Measurements from ENCODE around the gene USP7.

USP7 gene

DNA sequence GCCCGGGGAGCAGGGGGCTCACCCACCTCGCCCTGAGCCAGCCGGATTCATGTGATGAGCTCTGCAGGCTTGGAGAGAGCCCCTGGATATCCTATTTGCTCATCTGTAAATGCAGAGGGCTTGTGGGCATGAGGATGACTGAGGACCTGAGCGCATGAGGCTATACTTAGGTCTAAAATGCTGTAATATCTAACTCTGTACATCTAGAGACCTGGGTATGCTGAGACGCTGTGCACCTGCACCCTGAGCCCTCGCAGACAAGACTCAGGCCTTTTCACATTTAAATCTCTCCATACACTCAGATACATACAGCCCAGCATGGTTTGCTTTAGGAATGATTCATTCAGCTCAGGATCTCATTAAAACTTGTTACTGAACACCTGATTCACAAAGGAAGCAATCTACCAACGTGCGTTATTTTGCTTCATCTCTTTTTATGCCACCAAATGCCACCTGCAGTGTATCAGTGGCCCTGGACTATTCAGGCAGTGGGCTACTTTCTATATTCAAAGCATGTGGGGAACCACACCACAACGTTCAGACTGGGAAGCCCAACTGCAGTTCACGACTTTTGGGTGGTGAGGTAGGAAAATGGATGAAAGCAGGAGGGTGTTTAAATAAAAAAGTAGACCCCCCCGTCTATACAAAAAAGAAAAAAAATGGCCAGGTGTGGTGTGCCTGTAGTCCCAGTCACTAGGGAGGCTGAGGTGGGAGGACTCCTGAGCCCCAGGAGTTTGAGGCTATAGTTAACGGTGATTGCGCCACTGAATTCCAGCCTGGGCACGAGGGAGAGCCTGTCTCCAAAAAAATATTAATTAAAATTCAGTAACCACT, 12.0 kb downstream of the USP7 start:
- DNase-seq (ENCODE audit: low spot score), result no peak

DNA sequence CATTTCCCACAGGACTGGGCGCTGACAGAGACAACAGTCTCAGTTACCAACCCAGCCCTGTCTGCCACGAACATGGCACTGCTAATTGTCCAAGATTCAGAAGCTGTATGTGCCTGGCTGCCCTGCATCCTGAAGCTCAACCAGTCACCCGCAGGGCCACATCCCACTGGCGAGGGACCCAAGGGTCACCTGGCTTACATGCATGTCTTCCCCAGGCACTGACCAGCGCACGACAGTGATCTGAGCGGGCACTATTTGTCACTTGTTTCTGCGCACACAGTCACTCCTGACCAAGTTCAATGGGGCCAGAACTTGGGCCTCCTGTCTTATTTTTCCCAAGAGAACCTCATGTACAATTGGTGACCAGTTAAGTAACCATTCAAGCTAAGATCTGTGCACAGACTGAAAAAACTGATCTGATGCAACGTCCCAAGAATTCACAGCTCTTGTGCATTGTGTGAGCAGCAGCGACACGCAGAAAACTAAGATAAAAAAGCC, 13.1 kb downstream of the USP7 start:
- no peak for DNase-seq (ENCODE audit: low spot score)

DNA sequence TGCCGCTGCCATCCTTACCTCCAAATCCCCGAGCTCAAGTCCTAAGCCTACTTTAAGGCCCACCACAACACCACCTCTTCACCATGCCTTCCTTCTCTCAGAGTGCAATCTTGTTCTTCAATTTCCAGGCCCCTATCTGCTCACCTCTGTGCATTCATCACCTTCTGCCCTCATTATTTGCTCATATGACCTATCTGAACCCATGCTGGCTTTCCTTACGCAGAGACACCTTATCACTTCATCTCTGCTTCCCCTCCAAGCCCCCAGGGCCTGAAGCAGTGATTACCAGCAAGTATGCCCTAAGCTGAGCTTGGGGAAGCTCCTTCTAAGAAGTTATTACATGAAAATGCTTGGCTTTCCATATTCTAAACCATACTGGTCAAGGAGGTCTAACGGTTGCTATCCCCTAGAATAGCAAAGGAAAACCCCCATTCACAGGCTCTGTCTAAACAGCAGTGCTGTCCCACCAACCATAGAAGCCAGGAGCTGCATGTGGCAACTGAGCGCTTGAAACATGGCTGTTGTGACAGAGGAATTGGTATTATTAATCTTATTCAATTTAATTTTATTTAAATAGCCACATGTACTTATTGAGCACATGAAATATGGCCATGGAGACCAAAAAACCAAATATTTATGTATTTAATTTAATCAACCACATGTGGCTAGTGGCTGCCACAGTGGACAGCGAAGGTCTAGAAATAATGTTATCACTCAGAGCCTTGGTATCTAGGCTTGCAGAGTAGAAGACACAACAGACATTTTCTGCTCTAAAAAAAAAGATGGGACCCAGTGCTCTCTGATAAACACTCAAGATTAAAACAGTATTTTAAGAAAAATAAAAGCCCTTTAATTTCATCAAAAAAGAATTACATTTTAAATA, 13.9 kb downstream of the USP7 start:
- DNase-seq (ENCODE audit: low spot score), result no peak

DNA sequence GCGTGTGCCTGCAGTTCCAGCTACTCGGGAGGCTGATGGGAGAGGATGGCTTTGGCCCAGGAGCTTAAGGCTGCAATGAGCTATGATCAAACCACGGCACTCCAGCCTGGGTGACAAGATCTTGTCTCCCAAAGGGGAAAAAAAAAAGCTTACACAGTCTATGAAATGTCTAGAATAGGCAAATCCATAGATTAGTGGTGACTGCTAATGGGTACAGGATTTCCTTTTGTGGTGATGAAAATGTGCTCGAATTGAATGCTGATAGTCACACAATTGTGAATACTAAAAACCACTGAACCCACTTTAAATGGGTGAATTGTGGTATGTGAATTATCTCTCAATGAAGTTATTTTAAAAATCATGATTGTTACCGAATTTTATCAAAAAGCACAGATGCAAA, 14.9 kb downstream of the USP7 start:
- no peak for DNase-seq (ENCODE audit: low spot score)

DNA sequence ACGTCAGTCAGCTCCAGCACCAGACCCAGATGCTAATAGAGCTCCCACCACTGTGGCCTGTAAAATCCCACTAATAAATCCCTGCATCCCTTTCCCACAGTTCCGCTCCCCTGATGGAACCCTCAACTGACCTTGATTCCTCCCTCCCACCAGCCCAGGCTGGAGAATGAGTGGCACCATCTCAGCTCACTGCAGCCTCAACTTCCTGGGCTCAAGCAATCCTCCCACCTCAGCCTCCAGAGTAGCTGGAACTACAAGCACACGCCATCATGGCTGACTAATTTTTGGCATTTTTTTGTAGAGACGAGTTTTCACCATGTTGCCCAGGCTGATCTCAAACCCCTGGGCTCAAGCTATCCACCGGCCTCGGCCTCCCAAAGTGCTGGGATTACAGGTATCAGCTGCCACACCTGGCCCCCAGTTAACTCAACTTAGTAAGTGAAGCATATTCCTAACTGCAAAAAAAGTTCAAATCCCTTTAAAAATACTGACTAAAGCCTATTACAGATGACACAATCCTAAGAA, 15.6 kb downstream of the USP7 start:
- no peak for DNase-seq (ENCODE audit: low spot score)

DNA sequence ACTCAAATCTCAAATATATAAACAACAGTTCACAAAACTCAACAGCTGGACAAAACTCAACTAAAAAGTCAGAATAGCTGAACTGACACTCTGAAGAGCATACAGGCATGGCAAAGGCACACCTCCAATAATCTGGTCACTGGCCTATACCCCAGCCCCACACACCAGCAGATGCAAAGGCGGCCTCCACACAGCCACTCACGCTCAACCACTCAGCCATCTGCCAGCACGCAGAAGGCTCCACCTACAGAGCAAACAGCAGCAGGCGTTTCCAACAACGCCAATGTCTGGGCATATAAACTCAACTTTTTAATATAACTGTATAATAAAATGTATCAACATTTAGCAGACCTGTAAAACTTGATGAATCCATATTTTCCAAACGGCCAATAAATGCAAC, 17.2 kb downstream of the USP7 start:
- no peak for DNase-seq (ENCODE audit: low spot score)

DNA sequence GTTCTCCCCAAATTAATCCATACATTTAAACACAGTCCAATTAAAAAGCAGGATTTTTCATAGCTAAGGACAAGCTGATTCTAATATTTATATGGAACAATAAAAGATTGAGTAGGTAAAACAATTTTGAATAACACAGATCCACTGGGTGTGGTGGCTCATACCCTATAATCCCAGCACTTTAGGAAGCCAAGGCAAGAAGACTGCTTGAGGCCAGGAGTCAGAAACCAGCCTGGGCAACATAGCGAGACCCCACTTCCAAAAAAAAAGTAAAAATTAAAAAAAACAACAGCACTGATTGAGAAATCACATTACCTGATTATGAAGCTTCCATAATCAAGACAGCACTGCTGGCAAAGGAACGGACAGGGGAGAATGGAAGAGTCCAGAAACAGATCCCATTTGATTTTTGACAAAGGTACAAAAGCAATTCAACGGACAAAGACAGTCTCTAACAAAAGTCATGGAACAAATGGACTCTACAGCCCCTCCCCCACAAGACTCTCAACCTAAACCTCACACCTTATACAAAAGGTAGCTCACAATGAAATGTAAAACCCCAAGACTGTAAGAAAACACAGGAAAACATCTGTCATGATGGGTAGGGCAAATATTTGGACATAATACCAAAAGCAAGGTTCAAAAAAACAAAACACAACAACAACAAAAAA, 17.9 kb downstream of the USP7 start:
- DNase-seq (ENCODE audit: low spot score), result no peak

DNA sequence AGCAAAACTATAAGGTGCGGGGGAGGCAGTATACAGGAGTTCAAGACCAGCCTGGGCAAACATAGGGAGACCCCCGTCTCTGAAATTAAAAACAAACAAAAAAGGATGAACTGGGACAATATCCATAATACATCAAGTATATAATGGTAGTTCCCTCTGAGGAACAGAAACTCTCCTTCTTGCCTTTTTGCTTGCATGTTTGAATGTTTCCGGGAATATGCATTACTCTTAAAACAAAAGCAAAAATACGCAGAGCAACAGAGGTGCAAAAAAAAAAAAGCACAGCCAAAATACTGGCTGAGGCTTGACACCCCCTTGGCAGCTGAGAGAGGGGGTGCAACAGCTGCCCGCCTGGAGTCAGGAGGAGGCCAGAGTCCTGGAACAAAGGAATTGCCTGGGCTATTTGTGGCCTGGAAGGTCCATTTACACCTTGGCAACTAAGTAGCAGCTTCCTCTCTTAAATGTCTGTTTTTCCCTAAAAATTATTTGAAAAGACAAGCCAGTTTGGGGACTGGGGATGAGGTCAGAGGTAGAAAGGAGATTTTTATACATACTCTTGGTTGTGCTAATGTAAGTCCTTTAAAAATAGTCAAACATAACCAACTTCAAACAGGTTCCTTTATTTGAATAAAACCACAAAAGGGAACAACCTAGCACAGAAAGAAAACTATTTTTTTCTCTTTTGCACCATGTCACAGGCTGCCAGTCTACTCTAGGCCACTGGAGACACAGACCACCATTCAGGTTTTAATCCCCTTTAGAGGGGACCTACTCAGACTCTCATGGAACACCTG, 19.5 kb downstream of the USP7 start:
- DNase-seq (ENCODE audit: low spot score), result no peak

DNA sequence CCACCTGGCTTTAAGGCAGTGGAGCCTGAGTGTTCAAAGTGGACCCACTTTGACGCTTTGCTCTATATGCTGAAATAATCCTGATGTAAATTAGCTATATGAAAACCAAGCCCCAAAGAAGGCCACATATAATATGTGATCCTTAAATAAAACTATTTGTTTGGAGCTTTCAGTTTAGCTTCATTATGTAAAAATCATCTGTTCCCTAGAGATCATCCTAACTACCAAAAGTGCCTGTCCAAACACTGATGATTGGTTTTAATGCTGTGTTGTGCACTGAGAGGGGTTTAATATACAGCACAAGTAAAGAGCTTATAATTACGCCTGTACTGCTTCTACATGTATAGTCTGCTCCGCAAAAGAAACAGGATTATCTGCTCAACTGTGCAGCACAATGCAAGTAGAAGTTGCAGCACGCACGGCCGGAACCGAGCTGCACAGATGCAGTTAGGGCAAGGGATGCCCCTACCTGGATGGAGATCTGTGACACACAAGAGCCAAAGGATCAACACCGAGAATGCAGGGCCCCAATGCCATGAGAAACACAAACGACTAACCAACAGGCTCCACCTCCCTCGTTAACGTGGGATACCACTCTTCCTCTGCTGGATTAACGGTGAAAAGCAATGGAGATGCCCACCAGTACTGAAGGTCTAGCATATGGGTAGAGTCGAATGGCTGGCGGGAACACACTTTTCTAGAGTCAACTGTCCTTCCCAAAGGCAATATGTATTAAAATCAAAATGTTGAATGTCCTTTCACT, 20.5 kb downstream of the USP7 start:
- DNase-seq (ENCODE audit: low spot score), result no peak

DNA sequence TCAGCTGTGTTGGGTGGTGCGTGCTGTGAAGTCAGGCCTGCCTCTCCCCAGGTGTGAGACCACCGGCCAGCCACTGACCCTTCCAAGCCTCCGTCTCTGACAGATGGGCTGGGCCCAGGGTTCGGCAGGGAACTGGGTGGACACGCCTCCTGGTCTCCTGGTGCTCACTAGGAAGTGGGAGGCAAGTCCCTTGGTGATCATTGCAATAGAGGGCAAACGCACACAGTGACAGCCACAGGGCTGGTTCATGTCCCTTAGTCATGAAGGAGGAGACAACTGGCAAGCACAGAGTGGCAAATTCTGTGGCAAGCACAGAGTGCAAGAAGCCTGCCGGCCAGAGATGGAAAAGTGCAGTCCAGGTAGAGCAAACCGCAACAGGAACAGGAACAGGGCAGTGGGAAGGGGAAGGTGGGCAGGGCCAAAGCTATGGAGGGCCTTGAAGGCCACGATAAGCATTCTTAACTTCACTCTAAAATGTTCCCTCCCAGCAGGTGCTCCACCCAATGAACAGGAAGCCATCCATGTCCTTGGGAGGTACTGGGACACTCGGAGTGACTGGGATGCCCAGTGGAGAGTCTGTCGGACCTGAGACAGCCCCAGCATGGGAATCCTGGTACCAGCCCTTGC, 21.9 kb downstream of the USP7 start:
- DNase-seq (ENCODE audit: low spot score), result no peak

DNA sequence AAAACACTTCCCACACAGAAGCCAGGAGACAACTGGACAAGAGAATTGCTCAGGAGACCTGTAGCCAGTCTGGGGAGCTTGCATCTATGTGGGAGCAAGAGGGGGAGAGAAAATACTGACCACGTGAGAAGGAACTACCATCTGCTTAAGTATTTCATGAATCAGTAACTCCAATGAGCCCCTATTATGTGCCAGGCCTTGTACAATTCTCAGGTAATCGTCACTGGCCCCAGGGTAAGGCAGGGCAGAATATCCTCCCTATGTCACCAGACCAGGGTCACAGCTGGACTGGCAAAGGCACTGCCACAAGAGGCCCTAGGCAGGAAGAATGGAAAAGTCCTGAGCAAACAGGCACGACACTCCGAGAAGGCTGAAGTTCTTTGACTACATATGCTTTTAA, 25.9 kb downstream of the USP7 start:
- no peak for DNase-seq (ENCODE audit: low spot score)

DNA sequence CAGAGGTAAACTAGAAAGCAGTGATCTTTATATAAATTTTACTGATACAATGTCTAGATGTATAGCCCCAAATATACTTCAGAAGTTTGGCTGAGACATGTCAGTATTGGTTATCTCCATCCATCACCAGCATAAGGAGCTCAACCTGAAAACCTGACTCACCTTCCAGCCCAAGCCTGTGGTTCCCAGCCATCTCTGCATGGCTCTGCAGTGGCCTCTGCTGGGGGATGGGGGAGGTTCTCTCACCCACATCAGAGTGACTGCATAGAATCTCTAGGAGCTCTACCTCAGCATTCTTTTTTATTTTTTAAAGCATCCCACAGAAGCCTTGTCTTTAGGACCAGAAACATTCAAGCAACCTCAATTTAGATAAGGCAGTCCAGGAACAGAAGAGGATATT, 27.3 kb downstream of the USP7 start:
- peak; percentile 33 for DNase-seq (ENCODE audit: low spot score)

DNA sequence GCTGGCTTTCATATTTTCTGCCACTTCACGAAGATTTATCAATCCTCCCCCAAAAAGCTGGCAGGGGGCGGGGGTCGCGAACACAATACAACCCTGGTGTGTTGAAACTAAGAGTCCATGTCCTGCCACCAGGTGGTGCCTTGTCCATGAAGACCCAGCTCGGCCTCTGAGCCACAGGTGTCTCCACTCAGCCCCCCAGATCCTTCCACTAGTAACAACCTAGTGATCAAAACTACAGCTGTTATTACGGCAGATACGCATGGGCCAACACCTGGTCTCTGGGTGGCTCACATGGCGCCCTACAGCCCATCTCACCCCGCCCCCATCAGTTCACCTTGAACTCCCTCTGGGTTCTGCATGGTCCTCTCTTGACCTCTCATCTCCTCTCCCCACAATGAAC, 27.7 kb downstream of the USP7 start:
- DNase-seq (ENCODE audit: low spot score), result no peak

DNA sequence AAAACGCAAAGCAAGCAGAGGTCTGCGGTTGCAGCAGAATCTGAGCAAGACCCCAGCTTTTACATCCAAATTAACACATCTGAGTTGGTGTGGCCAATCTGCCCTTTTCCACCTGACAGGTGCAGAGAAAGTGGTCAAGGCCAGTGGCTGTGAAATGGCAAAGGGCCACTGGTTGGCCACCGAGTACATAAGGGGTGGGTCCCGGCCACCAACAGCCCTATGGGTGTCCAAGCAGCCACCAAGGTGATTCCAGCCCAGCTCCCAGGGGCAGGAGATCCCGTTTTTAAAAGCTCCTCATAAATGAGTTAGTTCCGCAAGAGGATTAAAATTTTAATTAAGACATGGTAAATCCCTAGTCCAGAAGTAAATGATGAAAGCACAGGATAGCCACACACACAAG, 29.1 kb downstream of the USP7 start:
- no peak for DNase-seq (ENCODE audit: low spot score)

DNA sequence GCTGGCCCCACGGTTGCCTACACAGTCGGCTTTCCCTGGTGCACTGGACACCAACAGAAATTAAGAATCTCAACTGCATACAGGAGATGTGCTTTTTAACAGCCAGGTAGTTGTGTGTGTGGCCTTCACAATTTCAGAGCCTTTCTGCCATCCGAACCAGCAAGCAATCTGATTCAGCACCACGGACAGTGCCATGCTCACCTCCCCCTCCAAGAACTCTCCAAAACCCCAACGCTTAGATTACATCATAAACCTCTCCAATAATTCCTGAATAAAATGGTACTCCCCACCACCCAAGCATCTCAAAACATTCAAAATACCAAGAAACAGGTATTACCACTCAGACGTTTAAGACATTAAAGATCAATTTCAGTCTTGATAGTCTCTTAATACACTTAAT, 31.8 kb downstream of the USP7 start:
- no peak for DNase-seq (ENCODE audit: low spot score)

DNA sequence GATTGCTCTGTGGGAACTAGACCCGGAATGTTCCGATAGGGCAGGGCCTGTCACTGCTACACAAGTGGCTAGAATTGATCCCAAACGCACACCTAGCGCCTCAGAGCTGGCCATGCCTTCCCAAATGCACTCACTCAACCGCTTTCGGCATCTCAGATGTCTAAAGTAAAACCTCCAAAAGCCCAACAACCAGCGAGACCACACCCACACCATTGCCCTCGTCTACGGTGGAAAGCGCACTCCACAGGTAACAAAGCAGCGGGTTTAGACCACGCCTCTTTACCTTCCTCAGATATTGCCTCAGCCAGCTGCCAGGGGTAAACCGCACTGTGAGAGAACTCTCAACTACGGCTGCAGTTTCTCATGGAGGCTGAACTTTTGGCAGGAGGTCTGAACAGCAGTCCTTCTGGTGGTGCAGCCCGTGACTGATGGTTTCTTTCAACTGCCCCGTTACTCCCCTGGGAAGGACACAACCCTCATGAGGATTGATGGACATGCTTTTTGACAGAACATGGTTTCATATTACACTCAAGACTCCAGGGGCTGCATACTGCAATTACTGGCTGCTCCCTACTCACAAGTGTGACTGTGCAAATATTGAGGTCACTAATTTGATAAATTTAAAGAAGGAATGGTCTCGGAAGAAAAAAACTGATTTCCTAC, 34.5 kb downstream of the USP7 start:
- no peak for DNase-seq (ENCODE audit: low spot score)

DNA sequence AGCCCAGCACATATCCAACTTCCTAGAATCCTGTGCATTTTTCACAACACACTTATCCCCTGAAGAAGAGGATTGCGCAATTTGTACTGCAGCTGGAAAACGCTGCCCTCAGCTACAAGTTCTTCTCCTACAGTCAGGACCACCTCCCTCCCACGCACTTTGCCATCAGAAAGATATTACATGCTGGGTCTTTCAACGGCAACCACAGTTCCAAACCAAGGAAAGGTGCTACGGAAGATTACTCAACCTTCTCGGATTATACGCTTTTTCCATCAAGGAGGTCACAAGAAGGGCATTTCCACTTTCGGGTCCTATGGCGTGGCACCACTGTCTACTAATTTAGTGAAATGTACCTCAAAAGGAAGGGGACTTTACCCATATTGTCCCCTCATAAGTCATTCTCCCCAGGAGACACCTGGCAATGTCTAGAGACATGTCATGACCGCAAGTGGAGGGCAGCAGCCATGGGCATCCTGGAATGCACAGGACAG, 35.2 kb downstream of the USP7 start:
- DNase-seq (ENCODE audit: low spot score), result no peak

DNA sequence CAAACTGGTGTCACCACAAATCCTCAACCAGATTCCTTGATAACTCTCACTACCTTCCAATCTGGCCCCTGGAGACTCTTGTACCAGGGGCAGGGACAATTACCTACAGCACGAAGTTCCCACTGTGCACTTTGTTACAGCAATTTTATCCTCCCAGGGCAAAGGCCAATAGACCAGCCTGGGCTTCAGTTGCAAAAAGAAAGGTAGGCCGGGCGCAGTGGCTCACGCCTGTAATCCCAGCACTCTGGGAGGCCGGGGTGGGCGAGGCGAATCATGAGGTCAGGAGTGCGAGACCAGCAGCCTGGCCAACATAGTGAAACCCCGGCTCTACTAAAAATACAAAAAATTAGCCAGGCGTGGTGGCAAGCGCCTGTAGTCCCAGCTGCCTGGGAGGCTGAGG, 36.9 kb downstream of the USP7 start:
- no peak for DNase-seq (ENCODE audit: low spot score)

DNA sequence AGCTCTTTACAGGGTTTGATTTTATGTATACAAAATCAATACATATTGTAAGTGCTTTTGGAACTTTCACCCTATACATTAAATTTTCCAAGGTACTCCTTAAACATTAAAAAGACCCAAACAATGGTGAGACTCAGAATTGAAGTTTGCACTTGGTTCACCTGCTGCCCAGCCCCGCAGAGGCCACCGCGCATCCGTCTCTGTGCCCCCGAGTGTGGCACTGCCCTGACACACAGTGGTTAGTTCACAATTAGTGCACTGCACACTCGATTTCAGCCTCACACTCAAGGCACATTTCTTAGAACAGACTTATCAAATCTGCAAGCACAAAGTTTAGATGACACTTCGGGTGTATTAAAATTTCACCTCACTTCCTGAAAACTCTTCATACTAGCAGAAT, 38.3 kb downstream of the USP7 start:
- DNase-seq (ENCODE audit: low spot score), result no peak

DNA sequence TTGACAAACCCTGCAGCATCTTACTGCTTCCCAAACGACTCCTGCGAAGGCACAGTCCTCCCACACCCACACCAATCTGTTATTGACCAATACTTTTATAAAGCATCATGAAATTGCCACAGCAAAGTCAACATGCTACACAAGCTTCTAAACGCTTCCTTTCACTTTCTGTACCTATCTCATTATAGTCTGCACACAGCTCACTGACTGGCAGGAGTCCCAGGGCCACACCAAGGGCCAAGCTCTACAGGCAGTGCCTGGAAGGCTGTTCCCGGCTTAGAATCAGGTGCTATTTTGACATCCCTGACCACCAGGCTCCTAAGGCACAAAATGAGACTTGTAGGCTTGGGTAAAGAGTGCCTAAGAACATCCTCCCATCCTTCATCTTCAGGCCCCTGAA, 39.5 kb downstream of the USP7 start:
- no peak for DNase-seq (ENCODE audit: low spot score)

All from kidney capillary endothelial cell (primary cell).